Measurements from ENCODE around the gene STH. TPM values are rescaled to one million over a fixed set of nuclear protein-coding genes. Genes with fewer than 3 reads are reported as not detected.

STH gene
- total RNA-seq, 1 donor from 2014 or later = not detected

DNA sequence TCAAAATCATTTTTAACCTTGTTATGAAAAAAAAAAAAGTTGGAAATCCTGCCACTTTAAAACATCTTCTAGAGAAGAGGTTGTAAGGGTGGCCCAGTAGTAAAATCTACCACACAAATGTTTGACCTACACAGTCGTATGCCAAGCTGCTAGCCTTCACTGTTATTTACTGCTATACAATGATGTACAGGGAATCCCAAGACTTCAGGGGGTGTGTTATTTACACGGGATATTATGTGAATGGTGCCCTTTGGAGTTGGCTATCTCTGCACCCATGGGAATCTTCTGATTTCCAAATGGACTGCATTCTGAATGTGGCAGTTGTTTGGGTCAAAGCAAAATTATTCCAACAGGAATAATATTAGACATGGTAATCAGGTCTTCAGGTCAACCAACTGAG lies 45.9 kb downstream of the STH start:
- TF ChIP-seq, protein P1, sequence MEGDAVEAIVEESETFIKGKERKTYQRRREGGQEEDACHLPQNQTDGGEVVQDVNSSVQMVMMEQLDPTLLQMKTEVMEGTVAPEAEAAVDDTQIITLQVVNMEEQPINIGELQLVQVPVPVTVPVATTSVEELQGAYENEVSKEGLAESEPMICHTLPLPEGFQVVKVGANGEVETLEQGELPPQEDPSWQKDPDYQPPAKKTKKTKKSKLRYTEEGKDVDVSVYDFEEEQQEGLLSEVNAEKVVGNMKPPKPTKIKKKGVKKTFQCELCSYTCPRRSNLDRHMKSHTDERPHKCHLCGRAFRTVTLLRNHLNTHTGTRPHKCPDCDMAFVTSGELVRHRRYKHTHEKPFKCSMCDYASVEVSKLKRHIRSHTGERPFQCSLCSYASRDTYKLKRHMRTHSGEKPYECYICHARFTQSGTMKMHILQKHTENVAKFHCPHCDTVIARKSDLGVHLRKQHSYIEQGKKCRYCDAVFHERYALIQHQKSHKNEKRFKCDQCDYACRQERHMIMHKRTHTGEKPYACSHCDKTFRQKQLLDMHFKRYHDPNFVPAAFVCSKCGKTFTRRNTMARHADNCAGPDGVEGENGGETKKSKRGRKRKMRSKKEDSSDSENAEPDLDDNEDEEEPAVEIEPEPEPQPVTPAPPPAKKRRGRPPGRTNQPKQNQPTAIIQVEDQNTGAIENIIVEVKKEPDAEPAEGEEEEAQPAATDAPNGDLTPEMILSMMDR (IDR thresholded peaks at IDR 0.05) = no peak
- Mint-ChIP-seq H3K9me3 (ENCODE audit: low read depth) (no peaks in the 10 kb centered on the region), H3K27ac (ENCODE audit: unreplicated experiment) (peak overlapping the region; percentile 23), H3K27me3 (ENCODE audit: low read depth) (no peaks in the 10 kb centered on the region), H3K4me1 (ENCODE audit: low read depth) (peaks cover 12% of the 10 kb centered on the region), H3K36me3 (ENCODE audit: low read depth) (peaks cover 27% of the 10 kb centered on the region), H3K4me3 (ENCODE audit: unreplicated experiment) (no peak overlapping the region)
- no peak for DNase-seq (ENCODE audit: low spot score)

- DNase-seq (ENCODE audit: low spot score) = no peak
- Mint-ChIP-seq H3K36me3 (ENCODE audit: low read depth) (peaks cover 27% of the 10 kb centered on the region), H3K4me1 (ENCODE audit: low read depth) (peaks cover 12% of the 10 kb centered on the region), H3K27ac (ENCODE audit: unreplicated experiment) (peak overlapping the region; percentile 50), H3K27me3 (ENCODE audit: low read depth) (no peaks in the 10 kb centered on the region), H3K9me3 (ENCODE audit: low read depth) (no peaks in the 10 kb centered on the region), H3K4me3 (ENCODE audit: unreplicated experiment) (no peak overlapping the region)
- TF ChIP-seq, protein P1 (IDR thresholded peaks at IDR 0.05) = no peak
Observed at GRCh38 chr17:46045639-46046038, 46.6 kb downstream of the STH start.

DNA sequence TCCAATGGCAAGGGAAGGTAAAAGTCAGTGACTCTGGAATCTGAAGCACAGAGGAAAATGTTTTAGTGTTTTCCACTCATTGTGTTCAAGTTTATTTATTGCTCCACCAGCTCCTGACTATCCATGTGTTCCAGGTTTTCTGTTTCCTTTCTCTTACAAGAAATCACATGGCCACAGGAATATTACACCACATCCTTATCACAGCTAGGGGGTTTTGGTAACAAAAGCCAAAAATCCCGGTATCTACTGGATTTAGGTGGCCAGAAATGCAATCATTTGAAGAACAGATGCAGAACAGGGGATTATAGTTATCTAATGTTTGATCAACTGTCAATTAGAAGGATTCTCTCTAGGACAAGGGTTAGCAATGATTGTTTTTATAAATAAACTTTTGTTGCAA lies 47.9 kb downstream of the STH start:
- peaks cover 17% of the 10 kb centered on the region for H3K4me1 Mint-ChIP-seq (ENCODE audit: low read depth)

GRCh38 chr17:46047398-46047797 lies 48.3 kb downstream of the STH start:
- peaks cover 30% of the 10 kb centered on the region for H3K36me3 Mint-ChIP-seq (ENCODE audit: low read depth)
- no peaks in the 10 kb centered on the region for H3K27me3 Mint-ChIP-seq (ENCODE audit: low read depth)
- peaks cover 20% of the 10 kb centered on the region for H3K4me1 Mint-ChIP-seq (ENCODE audit: low read depth)
- no peak overlapping the region for H3K4me3 Mint-ChIP-seq (ENCODE audit: unreplicated experiment)
- no peak for DNase-seq (ENCODE audit: low spot score)
- TF ChIP-seq, protein P1 (IDR thresholded peaks at IDR 0.05) = peak; percentile 1
- H3K9me3 Mint-ChIP-seq (ENCODE audit: low read depth) = no peaks in the 10 kb centered on the region
- H3K27ac Mint-ChIP-seq (ENCODE audit: unreplicated experiment) = no peak overlapping the region

More for the DNA sequence above, 47.9 kb downstream of the STH start:
- H3K36me3 Mint-ChIP-seq (ENCODE audit: low read depth) = peaks cover 29% of the 10 kb centered on the region
- no peak for DNase-seq (ENCODE audit: low spot score)
- H3K27ac Mint-ChIP-seq (ENCODE audit: unreplicated experiment) = no peak overlapping the region
- TF ChIP-seq, protein P1 (IDR thresholded peaks at IDR 0.05) = peak; percentile 42
- no peaks in the 10 kb centered on the region for H3K27me3 Mint-ChIP-seq (ENCODE audit: low read depth)
- H3K9me3 Mint-ChIP-seq (ENCODE audit: low read depth) = no peaks in the 10 kb centered on the region
- H3K4me3 Mint-ChIP-seq (ENCODE audit: unreplicated experiment) = no peak overlapping the region

DNA sequence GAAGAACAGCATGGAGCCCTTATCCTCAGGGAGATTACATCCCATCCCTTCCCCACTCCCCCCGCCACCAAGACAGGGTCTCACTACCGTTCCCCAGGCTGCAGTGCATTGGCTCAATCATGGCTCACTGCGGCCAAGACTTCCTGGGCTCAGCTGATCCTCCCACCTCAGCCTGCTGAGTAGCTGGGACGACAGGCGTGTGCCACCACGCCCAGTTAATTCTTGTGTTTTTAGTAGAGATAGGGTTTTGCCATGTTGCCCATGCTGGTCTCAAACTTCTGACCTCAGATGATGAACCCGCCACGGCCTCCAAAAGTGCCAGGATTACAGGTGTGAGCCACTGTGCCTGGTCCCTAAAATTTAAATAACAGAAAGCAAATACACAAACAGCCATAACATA lies 48.8 kb downstream of the STH start:
- no peak for DNase-seq (ENCODE audit: low spot score)
- Mint-ChIP-seq H3K27ac (ENCODE audit: unreplicated experiment) (no peak overlapping the region), H3K27me3 (ENCODE audit: low read depth) (no peaks in the 10 kb centered on the region), H3K4me3 (ENCODE audit: unreplicated experiment) (no peak overlapping the region), H3K9me3 (ENCODE audit: low read depth) (no peaks in the 10 kb centered on the region), H3K36me3 (ENCODE audit: low read depth) (peaks cover 30% of the 10 kb centered on the region), H3K4me1 (ENCODE audit: low read depth) (peaks cover 20% of the 10 kb centered on the region)
- TF ChIP-seq, protein P1 (IDR thresholded peaks at IDR 0.05) = no peak

Other genes starting within 250 kb of the STH start
- not detected in 3 replicates for gene CRHR1, start 214.9 kb upstream of the STH start, total RNA-seq
- not detected in 3 replicates for gene SPPL2C, start 154.4 kb upstream of the STH start, total RNA-seq
- 2.9 to 6.1 TPM (median 4.5 TPM) in 3 replicates for gene MAPT, start 104.7 kb upstream of the STH start, total RNA-seq
- 61.4 to 75.8 TPM (median 68.8 TPM) in 3 replicates for gene KANSL1, start 194.2 kb downstream of the STH start, total RNA-seq